Lower leg skin (tissue), 4 donors: ENCODE results near the gene KMO. TPM values are rescaled to one million over a fixed set of nuclear protein-coding genes. Genes with fewer than 3 reads are reported as not detected.

ENCODE experiments used
- DNase-seq, 2 donors: peaks; one replicate each; pipeline ENCODE4 v3.0.0-alpha.2; 2019; ENCODE audit warnings: low spot score in 2 of 2
- H3K4me3 ChIP-seq: fragments of 200-600 bp; sonication (generic); 2 replicates; pipeline ENCODE4 v1.5.1; 2017; ENCODE audit warnings: mild to moderate bottlenecking, low read depth; ENCODE audit not compliant: poor library complexity, severe bottlenecking
- CTCF ChIP-seq, 3 donors: fragments of 450-650 bp; IDR thresholded peaks; one replicate each; pipeline ENCODE4 v1.5.1; 2016; ENCODE audit warnings: antibody characterized with exemption in 3 of 3, mild to moderate bottlenecking in 3 of 3, moderate library complexity in 2 of 3
- POLR2A ChIP-seq, 2 donors: fragments of 450-650 bp; IDR thresholded peaks; one replicate each; pipeline ENCODE4 v1.6.1; 2016 to 2017; ENCODE audit warnings: antibody characterized with exemption in 2 of 2, mild to moderate bottlenecking in 1 of 2, moderate library complexity in 1 of 2
- WGBS, 2 donors: methylation state at CpG; one replicate each; pipeline ENCODE4 v1.1.5; 2018; 5-methylcytosine and 5-hydroxymethylcytosine counted together
- intact Hi-C: fragments of 100-400 bp; cut with DNase I; formaldehyde crosslinking; loops from one replicate; pipeline ENCODE4 v1.15.0; 2023; ENCODE audit warnings: low total_unique reads
- total RNA-seq, 4 donors: library from RNA; depleted of rRNA; stranded (reverse); fragments of >200 nt; gene quantifications; one replicate each; pipeline ENCODE4 v1.1.0, GENCODE V29; 2016

The KMO gene
- total RNA-seq, 4 donors from 2014 or later: 0.13 to 0.51 (median 0.15) TPM; not detected in 1

- intact Hi-C loops: no loop called here
- TF ChIP-seq CTCF (IDR thresholded peaks at IDR 0.05) (no peak), POLR2A (IDR thresholded peaks at IDR 0.05) (no peak)
These were observed 15.8 kb downstream of the KMO start for GRCh38 chr1:241548008-241548407.

GRCh38 chr1:241550318-241550717, 18.1 kb downstream of the KMO start:
- no peak overlapping the region for H3K4me3 ChIP-seq
- DNase-seq: no peak
- WGBS, 2 donors: 78 to 80% methylated on average over 1 of the region's 1 CpG
- no peak for TF ChIP-seq CTCF (IDR thresholded peaks at IDR 0.05)
- no peak for TF ChIP-seq POLR2A (IDR thresholded peaks at IDR 0.05)
- intact Hi-C loops: no loop called here

More at GRCh38 chr1:241548008-241548407, 15.8 kb downstream of the KMO start:
- 67 to 88% methylated on average over 2 of the region's 2 CpGs for WGBS, 2 donors
- H3K4me3 ChIP-seq: no peak overlapping the region
- DNase-seq: no peak

GRCh38 chr1:241551759-241552638, 19.8 kb downstream of the KMO start:
- intact Hi-C loops: no loop called here
- DNase-seq: peak in 1 of 2 donors; percentile 36
- 80 to 83% methylated on average over 22 of the region's 22 CpGs for WGBS, 2 donors
- no peak overlapping the region for H3K4me3 ChIP-seq
- TF ChIP-seq CTCF (IDR thresholded peaks at IDR 0.05) (no peak), POLR2A (IDR thresholded peaks at IDR 0.05) (no peak)

DNA sequence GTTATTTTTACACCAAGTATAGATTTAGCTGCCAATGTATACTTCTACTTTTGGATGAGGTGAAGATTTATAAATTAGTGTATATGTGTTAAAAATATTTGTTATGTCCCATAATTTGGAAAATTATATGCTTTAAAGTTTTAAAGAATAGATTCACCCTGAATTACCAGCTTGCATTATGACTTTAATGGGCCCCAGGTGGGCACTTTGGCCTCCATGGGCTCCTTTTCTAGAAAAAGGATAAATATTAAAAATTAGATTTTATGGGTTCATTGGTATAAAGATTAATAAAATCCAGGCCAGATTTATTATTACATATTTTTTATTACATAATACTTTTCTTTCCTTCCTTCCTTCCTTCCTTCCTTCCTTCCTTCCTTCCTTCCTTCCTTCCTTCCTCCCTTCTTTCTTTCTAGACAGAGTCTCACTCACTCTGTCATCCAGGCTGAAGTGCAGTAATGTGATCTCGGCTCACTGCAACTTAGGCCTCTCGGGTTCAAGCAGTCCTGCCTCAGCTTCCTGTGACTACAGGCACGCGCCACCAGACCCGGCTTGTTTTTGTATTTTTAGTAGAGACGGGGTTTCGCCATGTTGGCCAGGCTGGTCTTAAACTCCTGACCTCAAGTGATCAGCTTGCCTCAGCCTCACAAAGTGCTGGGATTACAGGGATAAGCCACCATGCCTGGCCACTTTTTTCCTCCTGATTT, 21.9 kb downstream of the KMO start:
- TF ChIP-seq CTCF (IDR thresholded peaks at IDR 0.05) (no peak), POLR2A (IDR thresholded peaks at IDR 0.05) (no peak)
- intact Hi-C loops: no loop called here
- no peak overlapping the region for H3K4me3 ChIP-seq
- no peak for DNase-seq
- 85 to 92% methylated on average over 7 of the region's 7 CpGs for WGBS, 2 donors

DNA sequence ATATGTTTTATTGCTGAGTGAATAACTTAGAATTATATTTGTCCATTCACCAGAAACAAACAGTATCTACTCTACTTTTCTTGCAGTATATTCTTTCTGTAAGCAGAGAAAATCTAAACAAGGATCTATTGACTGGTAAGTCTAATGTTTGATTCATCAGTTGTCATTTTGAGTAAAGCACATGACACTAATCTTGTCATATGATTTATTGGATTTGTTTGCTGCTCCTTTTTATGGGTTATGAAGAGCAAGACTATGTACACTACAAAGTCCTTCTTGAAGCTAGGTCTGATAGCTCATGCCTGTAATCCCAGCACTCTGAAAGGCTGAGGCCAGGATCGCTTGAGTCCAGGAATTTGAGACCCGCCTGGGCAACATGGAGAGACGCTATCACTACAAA, 23.3 kb downstream of the KMO start:
- TF ChIP-seq POLR2A (IDR thresholded peaks at IDR 0.05): no peak
- TF ChIP-seq CTCF (IDR thresholded peaks at IDR 0.05): no peak
- intact Hi-C loops: no loop called here
- DNase-seq: no peak
- WGBS, 2 donors: 93 to 95% methylated on average over 3 of the region's 3 CpGs
- no peak overlapping the region for H3K4me3 ChIP-seq
